Suppressor macrophage (primary cell): ENCODE results near the gene RALGPS1.

ENCODE experiments used
- DNase-seq, 4 experiments: peaks; one replicate each; pipeline ENCODE4 v3.0.0-alpha.2; 2020 to 2022

RALGPS1 gene

DNA sequence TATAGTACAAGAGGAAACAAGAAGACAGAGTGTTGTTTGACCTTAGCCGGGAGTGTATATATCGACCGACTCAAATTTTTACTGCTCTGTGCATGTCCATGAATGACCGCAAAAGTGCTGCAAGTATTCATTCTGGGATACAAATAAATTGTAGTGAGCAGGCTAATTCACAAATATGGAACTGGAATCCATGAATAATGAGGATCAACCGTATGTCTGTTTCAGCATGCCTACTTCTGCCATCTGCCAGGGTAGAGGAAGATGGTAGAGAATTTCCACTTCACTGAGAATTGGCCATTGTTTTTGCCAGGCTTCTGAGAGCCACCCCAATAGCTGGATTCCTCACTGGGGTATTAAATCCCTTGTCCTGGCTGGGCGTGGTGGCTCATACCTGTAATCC, 8.5 kb upstream of the RALGPS1 start:
- DNase-seq: no peak

DNA sequence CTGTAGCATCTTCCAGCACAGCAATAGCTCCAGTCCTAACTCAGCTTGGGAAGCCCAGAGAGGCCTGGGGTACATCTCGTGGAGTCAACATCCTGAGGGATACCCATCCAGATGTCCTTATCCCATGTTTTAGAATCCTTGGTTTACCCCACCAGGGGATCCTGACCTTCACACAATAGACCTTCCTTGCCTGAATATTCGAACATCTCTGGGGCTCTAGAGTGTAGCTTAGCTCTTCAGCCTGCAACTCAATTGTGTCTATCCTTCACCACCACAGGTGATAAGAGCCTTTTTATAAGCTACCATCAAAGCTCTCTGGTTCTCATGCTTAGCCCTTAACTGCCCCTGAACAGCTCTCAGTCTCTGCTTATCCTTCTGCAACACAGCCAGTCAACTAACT, 7.5 kb upstream of the RALGPS1 start:
- DNase-seq: no peak

DNA sequence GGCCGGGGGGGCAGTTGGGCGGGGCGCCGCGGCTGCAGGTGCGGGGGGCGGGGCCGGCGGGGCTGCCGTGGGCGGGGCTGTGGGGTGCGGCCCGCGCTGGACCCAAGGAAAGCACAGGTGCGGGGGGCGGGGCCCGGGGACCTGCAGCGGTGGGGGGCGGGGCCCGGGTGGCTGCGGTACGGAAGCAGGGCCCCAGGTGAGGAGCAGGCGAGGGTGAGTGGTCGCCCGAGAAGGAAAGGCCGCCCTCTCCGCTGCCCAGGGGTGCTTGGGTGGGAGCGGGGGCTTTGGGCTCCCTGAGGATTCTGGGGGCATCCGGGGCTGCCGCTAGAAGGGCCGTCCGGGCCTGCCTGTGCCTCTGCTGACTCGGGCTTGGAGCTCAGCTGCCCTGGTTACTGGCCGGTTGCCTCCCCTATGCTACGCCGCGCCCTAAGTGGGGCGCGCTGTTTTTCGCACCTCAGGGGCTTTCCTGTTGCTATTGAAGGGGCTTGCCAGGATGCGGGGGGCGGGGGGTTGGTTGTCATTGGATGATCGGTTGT, 767 bp downstream of the RALGPS1 start:
- no peak for DNase-seq

DNA sequence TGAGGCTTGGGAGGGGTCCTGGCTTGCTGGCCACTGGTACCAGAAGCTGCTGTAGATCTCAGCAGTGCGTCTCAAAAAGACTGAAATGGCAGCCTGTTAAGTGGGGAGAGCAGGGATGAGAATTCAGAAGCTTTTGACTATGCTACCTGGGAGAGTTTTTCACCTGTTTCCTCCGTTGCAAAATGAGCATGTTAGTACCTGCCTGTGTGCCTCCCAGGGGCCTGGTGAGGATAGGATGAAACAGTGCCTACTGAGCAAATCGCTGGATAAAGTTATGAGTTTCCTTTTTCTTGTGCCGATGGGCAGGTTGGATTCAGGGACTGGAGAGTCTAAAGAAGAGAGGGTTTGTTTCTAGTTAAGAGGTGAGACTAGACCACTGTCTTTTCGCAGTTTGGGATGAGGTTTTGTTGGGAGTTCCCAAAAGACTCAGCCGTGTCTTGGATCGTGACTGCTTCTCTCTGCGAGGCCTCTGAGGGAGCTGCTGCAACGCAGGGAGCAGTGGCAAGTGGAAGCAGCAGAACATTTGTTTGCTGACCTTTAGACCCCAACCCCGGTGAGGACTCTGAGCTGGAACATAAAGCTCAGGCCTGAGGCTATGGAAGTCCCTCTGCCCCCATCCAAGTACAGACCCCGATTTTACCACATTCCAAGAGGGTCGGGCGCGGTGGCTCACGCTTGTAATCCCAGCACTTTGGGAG, 1.4 kb downstream of the RALGPS1 start:
- no peak for DNase-seq

DNA sequence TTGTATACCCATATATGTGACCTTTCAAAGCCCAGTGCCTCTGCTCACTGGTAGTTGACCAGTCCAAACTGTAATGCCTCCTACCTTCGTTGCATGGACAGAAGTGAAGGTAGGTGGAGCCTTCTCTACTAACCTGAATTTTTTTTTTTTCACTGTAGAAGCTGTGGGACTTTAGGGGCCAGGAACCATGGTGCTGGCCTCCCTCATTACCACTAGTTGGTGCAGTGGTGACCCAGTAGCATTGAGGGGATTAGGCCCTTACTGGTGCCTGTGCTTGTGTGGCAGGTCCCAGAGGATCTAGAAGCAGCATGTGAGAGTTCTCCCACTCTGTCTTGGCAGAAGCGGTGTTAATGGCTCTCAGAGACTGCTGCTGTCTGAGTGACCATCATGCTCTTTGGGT, 2.3 kb downstream of the RALGPS1 start:
- no peak for DNase-seq

DNA sequence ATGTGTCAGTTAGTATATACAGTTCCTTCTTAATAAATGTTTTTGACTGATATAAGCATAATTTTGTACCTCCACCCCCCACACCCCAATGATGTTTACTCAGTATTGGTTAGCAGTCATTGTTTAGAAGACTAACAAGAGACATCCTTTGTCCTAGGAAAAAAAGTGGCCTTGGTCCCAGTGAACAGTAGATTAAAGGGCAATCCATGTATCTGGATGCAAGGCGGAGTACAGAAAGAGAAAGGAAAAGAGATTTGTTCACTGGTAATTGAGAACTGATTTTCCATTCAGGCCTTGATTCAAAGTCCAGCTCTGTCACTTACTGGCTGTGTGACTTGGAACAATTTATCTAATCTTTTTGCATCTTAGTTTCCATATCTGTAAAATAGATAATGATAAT, 4.6 kb downstream of the RALGPS1 start:
- DNase-seq: no peak

DNA sequence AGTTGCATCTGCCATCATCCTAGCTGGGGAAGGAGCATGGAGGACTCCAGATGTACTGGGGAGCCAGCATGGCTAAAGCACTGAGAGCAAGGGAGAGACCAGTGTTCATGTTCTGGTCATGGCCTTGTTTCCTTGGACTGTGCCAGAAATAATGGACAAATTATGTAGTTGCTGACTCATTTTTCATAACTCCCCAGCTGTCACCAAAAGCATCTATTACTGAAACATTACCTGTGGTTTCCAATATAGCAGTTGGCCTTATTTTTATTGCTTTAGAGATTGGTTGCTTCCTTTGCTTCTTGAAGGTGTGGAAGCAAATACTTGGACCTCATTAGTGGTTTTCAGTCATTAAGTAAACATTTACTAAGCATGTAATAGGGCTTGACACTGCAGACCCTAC, 11.3 kb downstream of the RALGPS1 start:
- no peak for DNase-seq

DNA sequence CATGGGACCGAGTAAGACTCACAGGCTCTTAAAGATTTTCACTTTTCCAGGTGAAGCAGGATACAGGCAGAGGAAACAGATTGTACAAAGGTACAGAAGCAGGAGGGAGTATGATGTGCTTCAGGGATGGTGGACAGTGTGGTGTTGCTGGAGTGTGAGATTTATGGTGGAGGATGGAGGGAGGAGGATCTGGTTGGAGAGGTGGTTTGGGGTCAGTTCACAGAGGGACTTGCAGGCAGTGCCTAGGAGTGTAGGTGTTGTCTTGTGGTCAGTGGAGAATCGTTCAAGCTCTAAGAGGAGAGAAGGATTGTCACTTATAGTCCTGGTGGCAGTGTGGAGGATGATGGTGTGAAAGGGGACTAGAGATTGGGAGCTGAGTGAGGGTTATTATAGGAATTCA, 11.8 kb downstream of the RALGPS1 start:
- DNase-seq: no peak

DNA sequence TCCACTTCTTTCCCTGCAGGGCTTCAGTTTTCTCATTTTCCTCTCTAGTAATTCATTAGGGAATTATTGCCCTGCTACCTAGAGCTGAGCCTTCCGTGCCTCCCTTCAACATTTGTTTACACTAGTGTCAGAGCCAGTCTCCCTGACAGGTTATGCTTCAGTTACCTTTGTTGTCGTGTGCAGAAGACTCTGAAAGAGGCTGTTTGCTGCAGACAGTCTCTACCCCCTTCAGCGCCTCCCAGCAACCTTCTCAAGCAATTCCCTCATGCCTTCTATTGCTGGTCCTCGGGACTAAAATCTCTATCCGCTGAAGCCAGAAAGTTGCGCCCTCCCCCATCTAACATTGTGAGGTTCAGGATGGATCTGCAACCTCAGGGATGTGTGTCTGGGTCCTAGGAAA, 12.8 kb downstream of the RALGPS1 start:
- DNase-seq: no peak

DNA sequence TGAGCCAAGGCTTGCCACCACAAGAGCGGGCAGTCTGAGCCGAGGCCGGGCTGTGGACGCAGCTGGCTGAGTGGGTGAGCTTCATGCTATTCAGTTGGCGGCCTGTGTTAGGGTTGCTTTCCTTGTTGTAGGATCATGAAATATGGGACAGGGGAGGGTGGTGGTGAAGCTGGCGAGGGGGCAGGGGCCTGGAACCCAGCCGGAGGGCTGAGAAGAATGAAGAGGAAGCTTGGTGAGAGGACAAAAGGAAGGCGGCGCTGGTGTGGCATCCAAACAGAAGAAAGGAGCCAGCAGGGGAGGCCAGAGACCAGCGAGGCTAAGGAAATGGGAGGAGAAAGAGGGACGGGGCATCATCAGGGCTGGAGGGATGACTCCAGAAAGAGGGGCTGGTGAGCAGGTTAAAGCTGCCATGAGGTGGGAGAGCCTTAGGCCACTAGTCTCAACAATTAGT, 18.3 kb downstream of the RALGPS1 start:
- DNase-seq: no peak

DNA sequence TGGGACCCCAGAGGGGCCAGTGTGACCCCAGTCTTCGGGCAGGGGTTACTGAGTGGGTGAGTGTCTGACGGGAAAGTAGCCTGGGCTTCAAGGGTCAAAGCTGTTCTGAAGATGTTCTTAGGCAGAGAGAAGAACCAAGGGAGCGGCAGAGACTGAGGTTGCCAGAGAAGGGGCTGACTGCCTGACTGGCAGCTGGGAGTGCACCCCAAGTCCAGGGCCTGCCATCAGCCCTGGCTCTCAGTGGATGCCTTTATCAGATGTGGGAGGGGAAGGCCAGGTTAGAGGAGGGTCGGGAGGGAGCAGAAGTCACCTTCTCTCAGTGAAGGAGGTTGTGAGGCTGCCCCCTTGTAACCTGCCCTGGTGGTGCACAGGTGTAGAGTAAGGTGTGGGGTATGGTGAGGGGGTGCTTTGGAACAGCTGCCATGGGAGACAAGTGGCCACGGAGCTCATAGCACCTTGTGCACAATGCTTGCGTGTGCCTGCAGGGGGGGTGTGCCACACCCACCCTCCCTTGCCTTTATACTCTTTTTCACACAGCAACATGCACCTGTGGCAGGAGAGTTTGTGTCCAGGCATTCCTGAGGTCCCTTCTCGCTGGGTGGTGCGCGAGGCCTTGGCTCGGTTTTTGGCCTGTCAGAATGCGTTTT, 18.9 kb downstream of the RALGPS1 start:
- no peak for DNase-seq

DNA sequence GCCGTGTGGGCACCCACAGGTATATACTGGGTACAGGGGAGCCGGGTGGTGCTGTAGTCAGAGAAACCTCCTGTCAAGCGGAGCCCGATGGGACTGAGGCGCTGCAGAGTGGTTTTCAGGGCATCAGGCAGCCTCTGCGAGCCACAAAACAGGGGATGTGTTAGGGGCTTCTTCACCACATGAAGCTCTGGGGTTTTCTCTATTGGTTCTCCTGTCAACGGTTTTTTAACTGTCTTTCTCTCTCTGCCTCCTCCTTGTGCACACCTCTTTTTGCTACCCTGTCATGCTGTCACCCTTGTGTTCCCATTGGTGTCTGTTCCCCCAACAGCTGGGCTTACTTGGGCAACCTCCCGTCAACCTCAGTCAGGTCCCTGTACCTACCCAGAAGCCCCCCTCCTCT, 19.9 kb downstream of the RALGPS1 start:
- no peak for DNase-seq

DNA sequence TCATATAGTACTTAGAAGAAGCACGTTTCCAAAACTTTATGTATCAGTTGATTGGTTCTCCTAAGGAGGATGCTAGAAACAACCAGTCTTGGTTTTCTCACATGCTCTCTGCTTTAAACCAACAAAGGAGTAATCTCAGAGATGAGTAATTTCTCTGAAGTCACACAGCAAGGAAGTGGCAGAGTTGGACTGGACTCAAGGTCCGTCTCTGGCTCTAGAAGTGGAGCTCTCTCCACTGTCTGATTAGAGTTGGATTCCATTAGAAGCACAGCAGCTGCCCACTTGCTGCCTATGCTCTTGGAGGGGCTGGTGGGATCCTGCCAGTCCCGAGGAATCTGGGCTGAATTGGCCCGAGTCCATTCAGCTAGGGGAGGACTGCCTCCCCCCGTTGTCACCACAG, 21.0 kb downstream of the RALGPS1 start:
- DNase-seq: no peak

DNA sequence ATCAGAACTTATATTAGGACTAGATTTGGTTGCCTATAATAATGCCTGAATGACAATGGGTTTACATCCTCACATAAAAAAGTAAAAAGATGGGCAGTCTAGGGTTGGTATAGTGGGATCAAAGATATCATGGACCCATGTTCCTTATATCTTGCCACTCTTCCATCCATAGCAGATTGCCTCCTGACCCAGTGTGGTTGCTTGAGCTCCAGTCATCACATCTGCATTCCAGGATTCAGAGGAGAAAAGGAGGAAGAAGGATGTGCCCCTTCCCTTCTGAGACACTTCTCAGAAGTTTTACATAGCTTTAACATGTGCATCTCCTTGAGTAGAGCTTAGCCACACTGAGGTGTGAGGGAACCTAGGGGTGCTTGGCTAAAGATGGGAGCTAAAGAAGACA, 22.9 kb downstream of the RALGPS1 start:
- no peak for DNase-seq

DNA sequence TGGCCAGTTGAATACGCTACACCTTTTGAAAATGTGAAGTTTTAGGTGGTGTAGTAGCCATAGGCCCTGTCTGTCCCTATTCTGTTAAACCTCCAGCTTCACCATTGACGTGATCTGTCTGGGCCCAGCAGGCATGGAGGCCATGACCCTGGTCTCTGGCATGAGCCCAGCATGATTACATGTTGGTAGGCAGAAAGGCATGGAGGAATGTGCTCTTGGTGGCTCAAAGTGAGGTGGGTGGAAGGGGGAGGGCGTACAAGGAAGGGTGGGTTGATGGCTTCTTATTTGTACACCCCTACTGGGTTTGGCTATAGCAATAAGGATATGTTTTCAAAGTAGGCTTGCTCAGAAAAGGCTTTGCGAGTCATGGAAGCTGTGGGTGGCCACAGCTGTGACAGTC, 23.7 kb downstream of the RALGPS1 start:
- DNase-seq: peak in 1 of 4 experiments; percentile 29

DNA sequence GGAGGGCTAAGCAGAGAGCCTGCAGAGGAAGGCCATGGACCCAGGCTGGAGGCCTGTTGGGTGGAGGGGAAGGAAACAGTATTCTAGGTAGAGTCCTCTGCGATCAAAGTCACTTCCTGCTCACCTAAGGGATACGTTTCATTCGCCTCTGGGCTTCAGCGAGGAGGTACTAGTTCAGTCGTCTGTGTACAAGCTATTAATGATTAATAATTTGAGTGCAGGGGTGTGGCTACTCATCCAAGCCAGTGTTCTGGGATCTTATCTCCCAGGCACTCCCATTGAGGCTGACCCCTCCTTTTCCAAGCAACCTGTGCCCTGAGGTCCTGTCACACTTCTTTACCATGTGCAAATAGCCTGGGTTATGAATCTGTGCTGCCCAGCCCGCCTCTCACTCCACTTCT, 25.2 kb downstream of the RALGPS1 start:
- no peak for DNase-seq

DNA sequence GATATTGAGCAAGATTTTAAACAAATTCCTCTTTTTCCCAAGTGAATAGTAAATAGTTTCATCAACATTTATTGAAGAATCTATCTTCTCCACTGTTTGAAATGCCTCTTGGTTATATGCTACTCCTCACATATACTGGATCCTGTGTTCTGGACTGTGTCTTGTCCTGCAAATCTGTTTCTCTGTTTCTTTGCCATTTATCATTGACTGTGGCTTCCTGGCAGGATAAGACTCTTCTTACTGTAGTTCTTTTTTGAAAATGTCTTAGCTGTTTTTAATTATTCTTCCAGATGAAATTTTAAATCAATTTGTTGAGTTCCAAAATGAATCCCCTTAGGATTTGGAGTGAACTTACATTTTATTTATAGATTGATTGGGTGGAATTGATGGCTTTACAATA, 27.8 kb downstream of the RALGPS1 start:
- no peak for DNase-seq

DNA sequence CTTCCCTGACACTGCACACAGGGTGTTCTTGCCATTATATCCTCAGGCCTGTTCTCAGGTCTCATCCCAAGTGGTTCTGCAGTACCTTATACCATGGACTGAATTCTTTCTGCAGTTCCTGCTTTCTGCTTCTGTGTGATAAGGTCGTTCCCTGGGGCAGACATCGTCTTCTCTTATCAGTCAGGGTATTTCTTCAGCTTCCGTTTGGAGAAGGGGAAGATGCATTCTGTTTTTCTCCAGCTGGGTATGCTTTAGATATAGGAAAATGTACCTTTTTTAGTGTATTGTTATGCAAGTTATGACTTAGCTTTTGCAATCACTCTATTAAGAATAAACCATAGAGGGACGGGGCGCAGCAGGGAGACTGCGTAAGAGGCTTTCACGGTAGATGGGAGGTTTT, 31.1 kb downstream of the RALGPS1 start:
- peak in 1 of 4 experiments; percentile 5 for DNase-seq

DNA sequence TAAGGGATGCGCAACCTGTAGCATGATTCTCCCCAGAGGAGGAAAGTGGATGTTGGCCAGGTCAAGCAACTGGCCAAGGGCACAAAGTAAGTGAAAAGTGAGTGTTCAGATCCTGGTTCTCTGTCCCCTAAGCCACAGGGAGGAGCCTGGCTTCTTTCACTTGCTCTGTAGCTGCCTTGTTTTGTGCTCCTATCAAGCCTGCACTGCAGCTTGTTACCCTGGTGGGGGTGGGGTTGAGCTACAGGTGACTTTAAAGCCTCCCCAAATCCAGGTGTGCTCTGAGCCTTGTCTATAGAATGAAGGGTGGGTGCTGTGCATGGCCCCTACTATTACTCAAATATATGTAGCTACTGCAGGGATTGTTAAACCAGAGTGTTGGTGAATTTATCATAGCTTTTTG, 32.9 kb downstream of the RALGPS1 start:
- DNase-seq: no peak

DNA sequence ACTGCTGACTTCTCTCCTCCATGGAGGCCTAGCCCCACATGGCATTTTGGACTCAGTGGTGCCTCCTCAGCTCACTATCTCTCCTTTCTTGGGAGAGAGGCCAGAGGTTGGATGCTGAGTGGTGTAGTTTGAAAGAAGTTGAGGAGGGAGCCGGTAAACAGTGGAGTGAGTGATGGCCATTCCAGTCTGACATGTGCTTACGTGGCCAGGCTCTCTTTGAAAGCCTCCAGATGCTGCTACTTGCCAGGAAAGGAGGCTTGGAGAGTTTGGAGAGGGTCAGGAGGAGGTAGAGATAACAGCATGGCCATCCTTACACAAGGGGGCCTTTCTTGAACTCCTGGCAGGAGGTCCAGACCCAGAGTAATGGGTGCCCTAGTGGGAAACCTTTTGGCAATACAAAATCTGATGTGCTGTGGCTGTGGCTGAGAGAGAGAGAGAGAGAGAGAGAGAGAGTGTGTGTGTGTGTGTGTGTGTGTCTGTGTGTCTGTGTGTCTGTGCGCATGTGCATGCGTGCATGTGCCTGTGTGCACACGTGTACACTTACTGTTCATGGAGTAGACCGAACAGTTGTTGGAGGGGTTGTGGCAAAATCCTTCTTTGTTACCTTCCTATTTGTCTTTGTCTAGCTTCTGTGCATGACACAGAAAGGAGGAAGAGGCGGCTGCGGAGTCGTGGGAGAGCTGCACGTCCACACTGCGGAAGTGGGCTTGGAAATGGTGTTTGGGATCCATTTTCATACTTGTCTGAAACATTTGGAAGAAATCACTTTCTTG, 37.8 kb downstream of the RALGPS1 start:
- no peak for DNase-seq

DNA sequence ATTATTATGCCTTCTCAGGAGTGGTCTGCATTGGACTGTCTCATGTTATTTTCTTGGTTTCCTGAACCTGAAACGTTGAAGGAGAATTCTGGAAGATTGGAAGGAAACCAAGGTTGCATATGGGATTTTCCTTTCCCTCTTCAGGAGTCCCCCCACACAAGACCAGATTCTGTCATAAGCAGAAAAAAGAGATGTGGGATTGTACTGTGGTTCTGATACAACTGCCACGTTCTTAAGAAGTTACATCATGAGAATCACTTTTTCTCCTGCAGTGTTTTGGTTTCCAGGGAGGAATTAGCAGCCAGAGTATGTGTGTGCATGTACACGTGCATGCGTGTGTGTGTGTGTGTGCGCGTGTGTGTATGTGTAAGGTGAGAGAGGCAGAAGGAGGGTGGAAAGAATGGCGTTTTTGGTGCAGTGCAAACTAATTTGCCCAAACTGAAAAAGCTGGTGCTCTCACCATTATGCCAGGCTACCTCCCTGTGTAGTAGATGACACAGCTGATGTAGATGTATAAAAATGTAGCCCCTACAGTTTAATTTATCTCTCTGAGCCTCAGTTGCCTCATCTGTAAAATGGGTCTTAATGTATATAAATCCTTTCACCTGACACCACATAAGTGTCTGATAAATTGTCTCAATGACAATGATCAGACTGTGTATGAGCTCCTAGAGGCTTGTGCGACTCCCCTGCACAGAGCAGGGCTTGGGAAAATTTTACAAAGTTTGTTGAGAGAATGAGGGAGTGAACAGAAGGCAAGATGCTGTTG, 38.6 kb downstream of the RALGPS1 start:
- no peak for DNase-seq

DNA sequence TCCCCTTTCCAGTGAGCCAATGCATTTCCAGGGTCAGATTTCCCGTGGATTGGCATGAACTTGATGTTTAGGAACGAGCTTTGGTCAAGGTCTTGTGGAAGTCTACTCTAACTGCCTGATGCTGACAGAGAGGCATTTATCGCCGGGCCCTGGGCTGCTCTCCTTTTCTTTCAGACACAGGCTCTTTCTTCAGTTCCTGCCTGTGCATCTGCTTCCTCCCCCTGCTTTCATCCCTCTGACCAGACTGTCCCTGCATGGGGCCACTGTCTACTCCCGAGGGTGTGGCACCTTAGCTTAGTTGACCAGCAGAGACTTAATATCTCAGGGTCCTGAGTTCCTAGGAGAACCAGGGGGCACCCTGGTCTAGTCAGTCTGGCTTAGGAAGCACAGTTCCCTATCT, 41.2 kb downstream of the RALGPS1 start:
- no peak for DNase-seq
